Type B pancreatic cell (in vitro differentiated cells): ENCODE data around the gene LY6G5C. TPM values are rescaled to one million over a fixed set of nuclear protein-coding genes. Genes with fewer than 3 reads are reported as not detected.
A peak's percentile ranks its signal among the peaks of the same experiment; 100 is the strongest.

Experiments
- DNase-seq: peaks from one replicate; pipeline ENCODE4 v3.0.0; 2021; ENCODE audit warnings: mixed read lengths; ENCODE audit not compliant: unreplicated experiment; ENCODE audit errors: extremely low spot score
- H3K27ac Mint-ChIP-seq: 2 replicates; pipeline ENCODE4 v1.8.0; 2021; ENCODE audit warnings: mild to moderate bottlenecking, mixed read lengths
- H3K27me3 Mint-ChIP-seq: 2 replicates; pipeline ENCODE4 v1.8.0; 2021; ENCODE audit warnings: mixed read lengths
- H3K36me3 Mint-ChIP-seq: 2 replicates; pipeline ENCODE4 v1.8.0; 2021; ENCODE audit warnings: mixed read lengths
- H3K4me1 Mint-ChIP-seq: one replicate; pipeline ENCODE4 v1.8.0; 2021; ENCODE audit warnings: mixed read lengths; ENCODE audit not compliant: unreplicated experiment
- H3K4me3 Mint-ChIP-seq: 2 replicates; pipeline ENCODE4 v1.8.0; 2021; ENCODE audit warnings: mild to moderate bottlenecking, mixed read lengths
- H3K9me3 Mint-ChIP-seq: 2 replicates; pipeline ENCODE4 v1.8.0; 2021; ENCODE audit warnings: mixed read lengths
- CTCF ChIP-seq: fragments of 200-600 bp; sonication (generic); conservative IDR thresholded peaks from 2 replicates; pipeline ENCODE4 v1.5.0; 2021; ENCODE audit warnings: antibody characterized with exemption, mild to moderate bottlenecking
- long read RNA-seq: library from polyadenylated mRNA; unstranded; transcript quantifications from one replicate; pipeline ENCODE4 v2.0.0, GENCODE V29; 2020
- total RNA-seq: library from RNA; stranded (reverse); gene quantifications from 2 replicates; pipeline ENCODE4 v1.2.1, GENCODE V29; 2021; ENCODE audit warnings: low replicate concordance

The LY6G5C gene
- 2.0 and 2.3 TPM in 2 replicates for total RNA-seq
- long read RNA-seq = 0 reads

- Mint-ChIP-seq H3K4me1 (peaks cover 20% of the 10 kb centered on the region), H3K9me3 (no peaks in the 10 kb centered on the region), H3K27me3 (no peaks in the 10 kb centered on the region), H3K4me3 (peak within 1 kb of the TSS; percentile 87), H3K36me3 (no peaks in the 10 kb centered on the region), H3K27ac (peak within 1 kb of the TSS; percentile 77)
- peak; percentile 82 for TF ChIP-seq CTCF
- DNase-seq = peak; percentile 85
Measured at GRCh38 chr6:31680226-31681134, at the start of gene LY6G5C. LY6G5C (minus strand) TSS chr6:31681067; CDS start chr6:31680373, 694 bp downstream.

- peaks cover 46% of the 10 kb centered on the region for H3K36me3 Mint-ChIP-seq
- no peaks in the 10 kb centered on the region for H3K9me3 Mint-ChIP-seq
- DNase-seq = peak; percentile 94
- peak overlapping the region; percentile 95 for H3K4me3 Mint-ChIP-seq
- peak overlapping the region; percentile 94 for H3K27ac Mint-ChIP-seq
- no peak for TF ChIP-seq CTCF
- H3K27me3 Mint-ChIP-seq = no peaks in the 10 kb centered on the region
- peaks cover 33% of the 10 kb centered on the region for H3K4me1 Mint-ChIP-seq
Measured at GRCh38 chr6:31729979-31730630, 49.2 kb upstream of the LY6G5C start.

- peak overlapping the region; percentile 95 for H3K4me3 Mint-ChIP-seq
- H3K4me1 Mint-ChIP-seq = peaks cover 33% of the 10 kb centered on the region
- no peaks in the 10 kb centered on the region for H3K9me3 Mint-ChIP-seq
- peaks cover 46% of the 10 kb centered on the region for H3K36me3 Mint-ChIP-seq
- H3K27ac Mint-ChIP-seq = peak overlapping the region; percentile 94
- peak; percentile 88 for DNase-seq
- no peaks in the 10 kb centered on the region for H3K27me3 Mint-ChIP-seq
- peak; percentile 78 for TF ChIP-seq CTCF
Measured at GRCh38 chr6:31729515-31729978, 48.7 kb upstream of the LY6G5C start.

- H3K9me3 Mint-ChIP-seq = no peaks in the 10 kb centered on the region
- no peak for DNase-seq
- H3K27ac Mint-ChIP-seq = peak within 1 kb of the TSS; percentile 94
- no peak for TF ChIP-seq CTCF
- peaks cover 33% of the 10 kb centered on the region for H3K4me1 Mint-ChIP-seq
- no peaks in the 10 kb centered on the region for H3K27me3 Mint-ChIP-seq
- peaks cover 45% of the 10 kb centered on the region for H3K36me3 Mint-ChIP-seq
- peak within 1 kb of the TSS; percentile 95 for H3K4me3 Mint-ChIP-seq
Measured at GRCh38 chr6:31728767-31729514, 48.1 kb upstream of the LY6G5C start, which contains the start of gene DDAH2. DDAH2 (minus strand) TSS chr6:31729299; CDS start chr6:31729161, 138 bp downstream.
